Liver (tissue), 3 donors: ENCODE data around the gene PDGFC.

Experiments
- ATF3 ChIP-seq: IDR thresholded peaks from 2 replicates; pipeline ENCODE4 v1.6.1; 2016; ENCODE audit warnings: antibody characterized with exemption
- FOXA2 ChIP-seq: IDR thresholded peaks from 2 replicates; pipeline ENCODE4 v1.6.1; 2016; ENCODE audit warnings: antibody characterized with exemption
- JUND ChIP-seq, 2 donors: IDR thresholded peaks; 2 replicates each; pipeline ENCODE4 v1.6.1; 2016; ENCODE audit warnings: antibody characterized with exemption in 2 of 2
- RAD21 ChIP-seq, 2 donors: IDR thresholded peaks; 2 replicates each; pipeline ENCODE4 v1.6.1; 2016; ENCODE audit warnings: antibody characterized with exemption in 2 of 2, mild to moderate bottlenecking in 2 of 2
- TAF1 ChIP-seq: conservative IDR thresholded peaks from 2 replicates; pipeline ENCODE4 v1.6.1; 2016; ENCODE audit warnings: antibody characterized with exemption, mild to moderate bottlenecking
- TF ChIP-seq, protein P1 (sequence below): fragments of 150-350 bp; IDR thresholded peaks from 2 replicates; pipeline ENCODE4 v1.5.1; 2017; ENCODE audit warnings: improper control_type of control experiment, low read depth, low read length; ENCODE audit not compliant: missing input control
- TF ChIP-seq, protein P2 (sequence below): IDR thresholded peaks from 2 replicates; pipeline ENCODE4 v1.6.1; 2016; ENCODE audit warnings: antibody characterized with exemption, mild to moderate bottlenecking
- donor health status: healthy.
- donor health status: healthy.

DNA sequence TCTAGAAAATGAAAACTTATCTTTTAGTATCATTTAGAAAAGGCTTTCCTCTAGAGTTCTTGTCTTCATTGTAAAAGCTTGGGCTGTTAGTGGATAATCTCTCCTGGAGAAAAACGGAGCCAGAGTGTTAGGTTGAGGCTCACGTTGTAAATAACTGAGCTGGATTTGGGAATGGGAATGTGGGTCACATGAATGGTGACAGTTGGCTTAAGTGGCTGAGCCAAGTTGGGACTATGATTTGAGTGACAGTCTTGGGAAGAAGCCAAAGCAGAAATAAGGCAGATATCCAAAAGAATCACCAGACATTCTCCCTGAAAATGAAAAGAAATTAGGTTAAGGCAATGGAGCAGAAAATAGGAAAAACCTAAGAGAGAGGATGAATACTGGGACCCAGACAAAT, 33.6 kb upstream of the PDGFC start:
- TF ChIP-seq FOXA2 (no peak), TAF1 (no peak), RAD21 (IDR thresholded peaks at IDR 0.05) (no peak), JUND (IDR thresholded peaks at IDR 0.05) (no peak), ATF3 (no peak)
- TF ChIP-seq, protein P1, sequence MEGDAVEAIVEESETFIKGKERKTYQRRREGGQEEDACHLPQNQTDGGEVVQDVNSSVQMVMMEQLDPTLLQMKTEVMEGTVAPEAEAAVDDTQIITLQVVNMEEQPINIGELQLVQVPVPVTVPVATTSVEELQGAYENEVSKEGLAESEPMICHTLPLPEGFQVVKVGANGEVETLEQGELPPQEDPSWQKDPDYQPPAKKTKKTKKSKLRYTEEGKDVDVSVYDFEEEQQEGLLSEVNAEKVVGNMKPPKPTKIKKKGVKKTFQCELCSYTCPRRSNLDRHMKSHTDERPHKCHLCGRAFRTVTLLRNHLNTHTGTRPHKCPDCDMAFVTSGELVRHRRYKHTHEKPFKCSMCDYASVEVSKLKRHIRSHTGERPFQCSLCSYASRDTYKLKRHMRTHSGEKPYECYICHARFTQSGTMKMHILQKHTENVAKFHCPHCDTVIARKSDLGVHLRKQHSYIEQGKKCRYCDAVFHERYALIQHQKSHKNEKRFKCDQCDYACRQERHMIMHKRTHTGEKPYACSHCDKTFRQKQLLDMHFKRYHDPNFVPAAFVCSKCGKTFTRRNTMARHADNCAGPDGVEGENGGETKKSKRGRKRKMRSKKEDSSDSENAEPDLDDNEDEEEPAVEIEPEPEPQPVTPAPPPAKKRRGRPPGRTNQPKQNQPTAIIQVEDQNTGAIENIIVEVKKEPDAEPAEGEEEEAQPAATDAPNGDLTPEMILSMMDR = no peak
- TF ChIP-seq, protein P2, sequence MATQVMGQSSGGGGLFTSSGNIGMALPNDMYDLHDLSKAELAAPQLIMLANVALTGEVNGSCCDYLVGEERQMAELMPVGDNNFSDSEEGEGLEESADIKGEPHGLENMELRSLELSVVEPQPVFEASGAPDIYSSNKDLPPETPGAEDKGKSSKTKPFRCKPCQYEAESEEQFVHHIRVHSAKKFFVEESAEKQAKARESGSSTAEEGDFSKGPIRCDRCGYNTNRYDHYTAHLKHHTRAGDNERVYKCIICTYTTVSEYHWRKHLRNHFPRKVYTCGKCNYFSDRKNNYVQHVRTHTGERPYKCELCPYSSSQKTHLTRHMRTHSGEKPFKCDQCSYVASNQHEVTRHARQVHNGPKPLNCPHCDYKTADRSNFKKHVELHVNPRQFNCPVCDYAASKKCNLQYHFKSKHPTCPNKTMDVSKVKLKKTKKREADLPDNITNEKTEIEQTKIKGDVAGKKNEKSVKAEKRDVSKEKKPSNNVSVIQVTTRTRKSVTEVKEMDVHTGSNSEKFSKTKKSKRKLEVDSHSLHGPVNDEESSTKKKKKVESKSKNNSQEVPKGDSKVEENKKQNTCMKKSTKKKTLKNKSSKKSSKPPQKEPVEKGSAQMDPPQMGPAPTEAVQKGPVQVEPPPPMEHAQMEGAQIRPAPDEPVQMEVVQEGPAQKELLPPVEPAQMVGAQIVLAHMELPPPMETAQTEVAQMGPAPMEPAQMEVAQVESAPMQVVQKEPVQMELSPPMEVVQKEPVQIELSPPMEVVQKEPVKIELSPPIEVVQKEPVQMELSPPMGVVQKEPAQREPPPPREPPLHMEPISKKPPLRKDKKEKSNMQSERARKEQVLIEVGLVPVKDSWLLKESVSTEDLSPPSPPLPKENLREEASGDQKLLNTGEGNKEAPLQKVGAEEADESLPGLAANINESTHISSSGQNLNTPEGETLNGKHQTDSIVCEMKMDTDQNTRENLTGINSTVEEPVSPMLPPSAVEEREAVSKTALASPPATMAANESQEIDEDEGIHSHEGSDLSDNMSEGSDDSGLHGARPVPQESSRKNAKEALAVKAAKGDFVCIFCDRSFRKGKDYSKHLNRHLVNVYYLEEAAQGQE = no peak
